GM19328 (cell line): ENCODE data around the gene KRTAP2-2.
"Not testable (repeated sequence)": the region's sequence is repeated elsewhere in the genome, so short reads cannot be mapped to it uniquely, and the experiment has no call there.

Source experiments
- ATAC-seq: cut with Tn5 transposase; IDR thresholded peaks from one replicate; pipeline ENCODE4 v1.9.1; 2021; ENCODE audit warnings: mild to moderate bottlenecking, moderate library complexity; ENCODE audit not compliant: unreplicated experiment

Gene KRTAP2-2

GRCh38 chr17:41065016-41065689 lies 10.1 kb upstream of the KRTAP2-2 start:
- ATAC-seq, result not testable (repeated sequence)

GRCh38 chr17:41064301-41064700 lies 9.3 kb upstream of the KRTAP2-2 start:
- ATAC-seq, result no peak

GRCh38 chr17:41063449-41063848 lies 8.4 kb upstream of the KRTAP2-2 start:
- no peak for ATAC-seq

GRCh38 chr17:41061964-41062363 lies 6.9 kb upstream of the KRTAP2-2 start:
- no peak for ATAC-seq

- ATAC-seq, result no peak
Measured at GRCh38 chr17:41060052-41060604, 5.1 kb upstream of the KRTAP2-2 start, which contains the start of gene KRTAP2-3. KRTAP2-3 (minus strand) TSS chr17:41060114; CDS start chr17:41060050, 64 bp downstream.

GRCh38 chr17:41059276-41060051 lies 4.4 kb upstream of the KRTAP2-2 start:
- ATAC-seq, result not testable (repeated sequence)

GRCh38 chr17:41058741-41059140 lies 3.7 kb upstream of the KRTAP2-2 start:
- no peak for ATAC-seq

- ATAC-seq, result no peak
Measured at GRCh38 chr17:41057547-41057946, 2.5 kb upstream of the KRTAP2-2 start.

GRCh38 chr17:41054556-41054955 lies 474 bp downstream of the KRTAP2-2 start:
- not testable (repeated sequence) for ATAC-seq

GRCh38 chr17:41054025-41054424 lies 1.0 kb downstream of the KRTAP2-2 start:
- ATAC-seq, result no peak

- no peak for ATAC-seq
Measured at GRCh38 chr17:41052566-41052965, 2.5 kb downstream of the KRTAP2-2 start.

GRCh38 chr17:41049110-41049509 lies 5.9 kb downstream of the KRTAP2-2 start:
- ATAC-seq, result no peak

- ATAC-seq, result no peak
Measured at GRCh38 chr17:41048441-41048840, 6.6 kb downstream of the KRTAP2-2 start.

- ATAC-seq, result not testable (repeated sequence)
Measured at GRCh38 chr17:41046735-41047465, 8.1 kb downstream of the KRTAP2-2 start, which contains the start of gene KRTAP2-1. KRTAP2-1 (minus strand) TSS chr17:41047316; CDS start chr17:41047267, 49 bp downstream.

GRCh38 chr17:41042953-41043352 lies 12.1 kb downstream of the KRTAP2-2 start:
- ATAC-seq, result no peak

- not testable (repeated sequence) for ATAC-seq
Measured at GRCh38 chr17:41040783-41041571, 14.1 kb downstream of the KRTAP2-2 start, which contains the start of gene KRTAP1-1. KRTAP1-1 (minus strand) TSS chr17:41041450; CDS start chr17:41041397, 53 bp downstream.

- no peak for ATAC-seq
Measured at GRCh38 chr17:41037853-41038350, 17.1 kb downstream of the KRTAP2-2 start.

- ATAC-seq, result not testable (repeated sequence)
Measured at GRCh38 chr17:41034346-41034935, 20.6 kb downstream of the KRTAP2-2 start, which contains the start of gene KRTAP1-3. KRTAP1-3 (minus strand) TSS chr17:41034874; CDS start chr17:41034821, 53 bp downstream.

GRCh38 chr17:41029633-41030245 lies 25.3 kb downstream of the KRTAP2-2 start, which contains the start of gene KRTAP1-4:
KRTAP1-4 (minus strand) TSS chr17:41030195; CDS start chr17:41030078, 117 bp downstream.
- no peak for ATAC-seq
